NCI-H2227 (cell line): ENCODE data around the gene MBOAT2.
"Not testable (repeated sequence)": the region's sequence is repeated elsewhere in the genome, so short reads cannot be mapped to it uniquely, and the experiment has no call there.

Experiments used
- DNase-seq: peaks from one replicate; lab custom pipeline; 2025; ENCODE audit not compliant: unreplicated experiment; lab: John Stamatoyannopoulos, UW

The MBOAT2 gene

DNA sequence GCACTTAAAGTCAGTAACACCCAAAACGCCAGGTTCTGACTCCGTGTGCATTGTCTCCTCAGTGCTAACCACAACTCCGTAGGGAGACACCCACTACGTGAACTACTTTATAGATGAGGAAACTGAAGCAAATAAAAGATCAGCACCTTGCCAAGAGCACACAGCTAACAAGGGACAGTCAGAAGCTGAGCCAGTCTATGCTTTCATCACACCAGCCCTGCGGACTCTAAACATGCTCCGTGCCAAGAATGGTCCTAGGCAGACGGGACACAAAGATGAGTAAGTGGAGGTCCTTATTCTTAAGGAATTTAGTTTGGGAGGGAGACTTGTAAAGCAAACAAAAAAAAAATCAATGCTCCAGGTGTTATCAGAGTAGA is 9.6 kb downstream of the MBOAT2 start:
- no peak for DNase-seq

- no peak for DNase-seq
These were observed 10.1 kb downstream of the MBOAT2 start for GRCh38 chr2:8993196-8993901.

DNA sequence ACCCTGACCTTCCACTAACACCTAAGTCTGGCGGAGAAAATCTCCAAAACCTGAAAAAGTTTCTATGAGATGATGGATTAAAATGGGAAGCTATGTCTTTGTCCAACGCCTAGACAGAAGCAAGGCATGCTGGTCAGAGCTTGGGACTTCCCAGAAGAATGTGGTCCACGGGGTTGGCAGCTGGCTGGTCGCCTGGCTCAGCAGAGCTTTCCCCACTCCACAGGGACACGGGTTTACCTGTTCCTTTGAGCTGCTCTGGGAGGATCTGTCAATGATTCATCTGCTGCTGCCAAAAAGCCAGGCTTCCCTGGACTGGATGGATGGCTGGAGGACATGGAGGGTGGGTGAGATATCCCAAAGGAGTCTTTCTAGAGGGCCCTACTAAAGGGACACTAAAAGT is 10.8 kb downstream of the MBOAT2 start:
- no peak for DNase-seq

GRCh38 chr2:8989536-8990079 is 13.9 kb downstream of the MBOAT2 start:
- DNase-seq: no peak

DNA sequence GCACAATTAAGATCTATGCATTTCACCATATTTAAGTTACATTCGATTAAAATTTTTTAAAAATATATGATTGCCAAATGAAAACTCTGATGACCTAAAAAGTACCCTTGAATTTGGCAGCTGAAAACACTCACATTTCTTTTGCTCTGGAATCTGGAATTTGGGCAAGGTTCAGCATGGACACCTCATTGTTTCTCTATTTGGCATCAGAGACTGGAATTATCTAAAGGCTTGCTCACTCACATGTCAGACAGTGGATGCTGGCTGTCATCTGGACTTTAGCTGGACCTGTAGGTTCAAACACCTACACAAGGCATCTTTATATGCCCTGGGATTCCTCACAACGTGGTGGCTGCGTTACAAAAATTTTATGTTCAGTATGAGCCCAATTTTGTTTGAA is 16.1 kb downstream of the MBOAT2 start:
- DNase-seq: no peak

- DNase-seq: no peak
These were observed 17.0 kb downstream of the MBOAT2 start for GRCh38 chr2:8986327-8986976.

- no peak for DNase-seq
These were observed 17.7 kb downstream of the MBOAT2 start for GRCh38 chr2:8985561-8986326.

DNA sequence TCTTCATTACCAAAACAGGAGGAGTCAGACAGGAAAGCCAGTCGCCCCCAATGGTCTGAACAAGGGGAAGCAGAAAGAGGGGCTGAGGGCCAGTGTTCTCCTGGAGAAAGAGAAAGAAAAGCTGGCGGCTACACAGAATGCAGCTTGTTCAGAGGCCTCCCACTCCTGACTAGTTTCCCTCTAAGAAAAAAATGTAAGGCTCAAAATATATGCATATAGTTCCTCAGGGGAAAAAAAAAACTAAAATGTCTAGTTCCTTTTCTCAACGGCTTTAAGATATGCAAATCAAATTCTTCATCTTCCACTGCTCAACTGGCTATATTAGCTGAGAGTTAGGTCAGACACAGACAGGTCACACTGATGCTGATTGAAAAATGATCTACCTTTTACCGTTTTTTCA is 18.6 kb downstream of the MBOAT2 start:
- DNase-seq: no peak

- DNase-seq: no peak
These were observed 19.3 kb downstream of the MBOAT2 start for GRCh38 chr2:8984157-8984556.

- no peak for DNase-seq
These were observed 19.9 kb downstream of the MBOAT2 start for GRCh38 chr2:8983571-8983970.

- DNase-seq: no peak
These were observed 21.6 kb downstream of the MBOAT2 start for GRCh38 chr2:8981876-8982275.

DNA sequence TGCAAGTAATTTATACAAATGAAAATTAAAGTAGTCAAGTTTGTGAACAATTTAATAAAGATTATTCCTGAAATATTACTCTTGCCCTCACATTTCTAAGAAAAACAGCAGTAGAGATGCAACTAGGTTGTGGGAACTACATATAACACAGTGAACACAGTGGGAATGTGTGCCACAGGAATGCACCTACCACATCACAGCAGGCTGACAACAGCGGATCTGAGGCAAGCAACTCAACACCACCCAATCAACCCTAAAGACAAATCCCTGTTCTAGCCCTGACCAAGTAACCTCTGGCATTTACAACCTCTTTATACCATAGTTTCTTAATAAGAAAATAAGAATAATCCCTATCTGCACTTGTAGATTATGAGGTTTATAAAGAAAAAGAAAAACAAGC is 23.4 kb downstream of the MBOAT2 start:
- no peak for DNase-seq

GRCh38 chr2:8977758-8978157 is 25.7 kb downstream of the MBOAT2 start:
- no peak for DNase-seq

DNA sequence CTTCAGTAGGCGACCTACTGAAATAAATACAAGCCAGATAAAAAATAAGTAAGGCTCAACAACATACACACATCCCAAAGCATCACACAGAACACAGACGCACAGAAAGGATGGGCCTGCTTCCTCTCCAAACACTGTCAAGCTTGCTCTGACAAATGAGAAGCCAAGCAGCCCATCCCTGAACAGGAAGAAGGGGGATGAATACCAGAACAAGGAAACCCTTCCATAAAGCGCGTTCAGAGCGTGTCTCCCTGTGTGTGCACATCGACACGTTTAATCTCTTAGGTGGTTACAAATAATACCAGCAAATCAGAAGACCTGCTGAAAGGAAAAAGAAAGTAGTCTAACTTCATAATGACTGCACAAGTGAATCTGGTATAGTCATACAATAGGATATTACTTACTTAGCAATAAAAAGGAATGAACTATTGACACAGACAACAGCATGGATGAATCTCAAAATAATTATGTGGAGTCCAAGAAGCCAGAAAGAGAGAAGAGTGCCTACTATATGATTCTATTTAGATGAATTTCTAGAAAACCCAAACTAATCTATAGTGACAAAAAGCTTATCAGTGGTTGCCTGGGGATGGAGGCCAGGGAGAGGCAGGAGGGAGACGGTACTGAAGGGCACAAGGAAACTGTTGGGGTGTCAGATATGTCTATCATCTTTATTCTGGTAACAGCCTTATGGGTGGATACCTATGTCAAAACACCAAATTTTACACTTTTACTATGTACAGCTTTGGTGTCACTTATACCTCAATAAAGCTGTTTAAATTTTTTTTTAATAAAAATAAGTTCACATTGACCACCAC is 26.8 kb downstream of the MBOAT2 start:
- DNase-seq: no peak

DNA sequence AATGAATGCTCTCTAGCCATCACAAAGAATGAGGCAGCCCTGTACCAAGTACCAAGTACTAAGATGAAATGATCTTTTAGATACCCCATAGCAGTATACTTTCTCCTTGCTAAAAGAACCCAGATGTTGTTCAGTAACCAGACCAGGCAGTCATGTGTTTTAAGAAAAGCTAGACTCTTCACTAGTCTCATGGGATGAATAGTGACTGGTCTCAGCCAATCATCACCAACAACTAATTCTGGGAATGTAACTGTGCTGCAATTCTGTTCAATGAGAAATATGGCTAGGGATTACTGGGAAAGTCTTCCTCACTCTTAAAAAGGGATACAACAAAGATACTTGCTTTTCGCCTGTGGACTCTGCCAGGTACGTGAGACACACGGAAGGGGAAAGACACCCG is 29.5 kb downstream of the MBOAT2 start:
- DNase-seq: no peak

DNA sequence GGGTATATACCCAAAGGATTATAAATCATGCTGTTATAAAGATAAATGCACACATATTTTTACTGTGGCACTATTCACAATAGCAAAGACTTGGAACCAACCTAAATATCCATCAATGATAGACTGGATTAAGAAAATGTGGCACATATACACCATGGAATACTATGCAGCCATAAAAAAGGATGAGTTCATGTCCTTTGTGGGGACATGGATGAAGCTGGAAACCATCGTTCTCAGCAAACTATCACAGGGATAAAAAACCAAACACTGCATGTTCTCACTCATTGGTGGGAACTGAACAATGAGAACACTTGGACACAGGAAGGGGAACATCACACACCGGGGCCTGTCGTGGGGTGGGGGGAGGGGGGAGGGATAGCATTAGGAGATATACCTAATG is 30.5 kb downstream of the MBOAT2 start:
- DNase-seq: not testable (repeated sequence)

- not testable (repeated sequence) for DNase-seq
These were observed 30.9 kb downstream of the MBOAT2 start for GRCh38 chr2:8972535-8972934.

DNA sequence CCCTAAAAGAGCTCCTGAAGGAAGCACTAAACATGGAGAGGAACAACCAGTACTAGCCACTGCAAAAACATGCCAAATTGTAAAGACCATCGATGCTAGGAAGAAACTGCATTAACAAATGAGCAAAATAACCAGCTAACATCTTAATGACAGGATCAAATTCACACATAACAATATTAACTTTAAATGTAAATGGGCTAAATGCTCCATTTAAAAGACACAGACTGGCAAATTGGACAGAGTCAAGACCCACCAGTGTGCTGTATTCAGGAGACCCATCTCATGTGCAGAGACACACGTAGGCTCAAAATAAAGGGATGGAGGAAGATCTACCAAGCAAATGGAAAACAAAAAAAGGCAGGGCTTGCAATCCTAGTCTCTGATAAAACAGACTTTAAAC is 34.1 kb downstream of the MBOAT2 start:
- DNase-seq: not testable (repeated sequence)

- no peak for DNase-seq
These were observed 37.2 kb downstream of the MBOAT2 start for GRCh38 chr2:8966123-8966908.
